Measurements from ENCODE around the gene GPC3. TPM values are rescaled to one million over a fixed set of nuclear protein-coding genes. Genes with fewer than 3 reads are reported as not detected.

Gene GPC3
- total RNA-seq, 6 experiments from 2014 or later, result 0.31 to 6.8 (median 1.8) TPM

- H3K27me3 ChIP-seq, result peaks cover 0 to 6% of the 10 kb centered on the region in 2 donors
- no peak for ATAC-seq
- no peak for DNase-seq
- no peaks in the 10 kb centered on the region for H3K4me1 ChIP-seq
- intact Hi-C loops (cut with DNase I), result no loop called here
- H3K27ac ChIP-seq, result no peak overlapping the region
- no peak overlapping the region for H3K4me3 ChIP-seq
- no peak for TF ChIP-seq POLR2A (IDR thresholded peaks at IDR 0.05)
- TF ChIP-seq CTCF (IDR thresholded peaks at IDR 0.05), result no peak
- WGBS (ENCODE audit: insufficient coverage, low coverage, low lambda C conversion rate, missing lambda C conversion rate), result 27% methylated on average over 4 of the region's 5 CpGs
- H3K9me3 ChIP-seq, result no peaks in the 10 kb centered on the region
- H3K36me3 ChIP-seq, result no peaks in the 10 kb centered on the region
Measured at GRCh38 chrX:133607419-133608348, 377.7 kb downstream of the GPC3 start.

DNA sequence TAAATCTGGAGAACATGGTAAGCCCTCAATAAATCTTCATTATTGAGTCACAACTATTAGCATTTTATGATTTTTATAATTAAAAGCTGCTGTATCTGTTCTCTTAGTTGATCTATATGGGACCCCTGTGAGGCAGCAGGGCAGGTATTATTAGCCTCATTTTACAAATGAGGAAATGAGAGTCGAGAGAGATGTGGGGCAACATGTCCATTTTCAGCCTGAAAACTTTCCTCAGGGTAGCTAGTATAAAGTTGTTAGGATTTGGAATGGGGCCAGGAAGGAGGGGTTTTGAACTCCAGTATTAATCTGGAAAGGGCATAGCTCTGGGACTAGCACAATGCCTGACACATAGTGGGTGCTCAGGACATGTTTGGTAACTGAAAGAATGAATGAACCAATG, 378.4 kb downstream of the GPC3 start:
- Histone ChIP-seq H3K4me3 (no peak overlapping the region), H3K9me3 (no peaks in the 10 kb centered on the region), H3K36me3 (no peaks in the 10 kb centered on the region), H3K4me1 (no peaks in the 10 kb centered on the region), H3K27me3 (peaks cover 0 to 6% of the 10 kb centered on the region in 2 donors), H3K27ac (no peak overlapping the region)
- ATAC-seq (no peak), DNase-seq (no peak)
- intact Hi-C loops (cut with DNase I), result no loop called here
- no peak for TF ChIP-seq CTCF (IDR thresholded peaks at IDR 0.05)
- no peak for TF ChIP-seq POLR2A (IDR thresholded peaks at IDR 0.05)
- WGBS (ENCODE audit: insufficient coverage, low coverage, low lambda C conversion rate, missing lambda C conversion rate), result 38% methylated on average over 1 of the region's 1 CpG

- Histone ChIP-seq H3K4me1 (no peaks in the 10 kb centered on the region), H3K9me3 (no peaks in the 10 kb centered on the region), H3K27ac (no peak overlapping the region), H3K36me3 (no peaks in the 10 kb centered on the region), H3K27me3 (peaks cover 0 to 11% of the 10 kb centered on the region in 2 donors), H3K4me3 (no peak overlapping the region)
- DNase-seq, result no peak
- intact Hi-C loops (cut with DNase I), result no loop called here
- WGBS (ENCODE audit: insufficient coverage, low coverage, low lambda C conversion rate, missing lambda C conversion rate), result 62% methylated on average over 7 of the region's 7 CpGs
- TF ChIP-seq CTCF (IDR thresholded peaks at IDR 0.05) (no peak), POLR2A (IDR thresholded peaks at IDR 0.05) (no peak)
- ATAC-seq, result no peak
Measured at GRCh38 chrX:133604801-133605200, 380.6 kb downstream of the GPC3 start.

DNA sequence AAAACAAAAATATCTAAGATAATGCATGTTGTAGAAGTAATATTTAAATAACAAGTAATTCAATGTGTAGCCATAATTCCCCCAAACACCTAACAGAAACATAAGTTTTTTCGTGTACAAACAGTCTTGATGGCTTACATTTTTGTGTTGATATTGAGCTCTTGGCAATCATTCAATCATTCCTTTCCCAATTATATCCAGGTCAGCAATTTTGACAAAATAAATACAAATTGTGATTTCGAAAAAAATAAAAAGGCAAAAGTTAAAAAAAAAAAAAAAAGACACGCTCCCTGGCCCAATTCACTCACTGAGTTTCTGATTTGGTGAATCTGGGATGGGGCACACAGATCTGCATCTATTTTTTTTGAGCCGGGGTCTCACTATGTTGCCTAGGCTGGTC, 382.5 kb downstream of the GPC3 start:
- no peaks in the 10 kb centered on the region for H3K9me3 ChIP-seq
- ATAC-seq (no peak), DNase-seq (no peak)
- no peaks in the 10 kb centered on the region for H3K36me3 ChIP-seq
- no peak overlapping the region for H3K4me3 ChIP-seq
- WGBS (ENCODE audit: insufficient coverage, low coverage, low lambda C conversion rate, missing lambda C conversion rate), result 45% methylated on average over 4 of the region's 4 CpGs
- intact Hi-C loops (cut with DNase I), result no loop called here
- peaks cover 0 to 11% of the 10 kb centered on the region in 2 donors for H3K27me3 ChIP-seq
- no peaks in the 10 kb centered on the region for H3K4me1 ChIP-seq
- no peak overlapping the region for H3K27ac ChIP-seq
- TF ChIP-seq CTCF (IDR thresholded peaks at IDR 0.05) (no peak), POLR2A (IDR thresholded peaks at IDR 0.05) (no peak)

All from right lobe of liver (tissue), 6 donors.